Activated T-cell treated with anti-CD3 and anti-CD28 coated beads for 24 hours (primary cell): ENCODE results near the gene CUEDC1.
"Not testable (repeated sequence)": the region's sequence is repeated elsewhere in the genome, so short reads cannot be mapped to it uniquely, and the experiment has no call there.

ENCODE experiments used
- DNase-seq: peaks from one replicate; pipeline ENCODE4 v3.0.0-alpha.2; 2020; ENCODE audit warnings: low read depth

Gene CUEDC1

DNA sequence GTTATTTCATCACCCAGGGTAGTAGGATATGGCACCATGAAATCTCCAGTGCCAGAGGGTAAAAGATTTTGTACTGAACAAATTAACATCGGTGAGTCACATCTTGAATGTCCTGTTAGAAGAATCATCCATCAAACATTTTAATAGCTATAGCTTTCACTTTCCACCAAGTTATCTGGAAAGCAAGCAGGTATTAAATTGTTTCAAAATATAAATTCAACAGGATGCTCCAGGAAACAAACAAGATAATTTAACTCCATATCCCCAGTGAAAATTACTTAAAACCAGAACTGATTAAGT, 30.4 kb upstream of the CUEDC1 start:
- DNase-seq: no peak

DNA sequence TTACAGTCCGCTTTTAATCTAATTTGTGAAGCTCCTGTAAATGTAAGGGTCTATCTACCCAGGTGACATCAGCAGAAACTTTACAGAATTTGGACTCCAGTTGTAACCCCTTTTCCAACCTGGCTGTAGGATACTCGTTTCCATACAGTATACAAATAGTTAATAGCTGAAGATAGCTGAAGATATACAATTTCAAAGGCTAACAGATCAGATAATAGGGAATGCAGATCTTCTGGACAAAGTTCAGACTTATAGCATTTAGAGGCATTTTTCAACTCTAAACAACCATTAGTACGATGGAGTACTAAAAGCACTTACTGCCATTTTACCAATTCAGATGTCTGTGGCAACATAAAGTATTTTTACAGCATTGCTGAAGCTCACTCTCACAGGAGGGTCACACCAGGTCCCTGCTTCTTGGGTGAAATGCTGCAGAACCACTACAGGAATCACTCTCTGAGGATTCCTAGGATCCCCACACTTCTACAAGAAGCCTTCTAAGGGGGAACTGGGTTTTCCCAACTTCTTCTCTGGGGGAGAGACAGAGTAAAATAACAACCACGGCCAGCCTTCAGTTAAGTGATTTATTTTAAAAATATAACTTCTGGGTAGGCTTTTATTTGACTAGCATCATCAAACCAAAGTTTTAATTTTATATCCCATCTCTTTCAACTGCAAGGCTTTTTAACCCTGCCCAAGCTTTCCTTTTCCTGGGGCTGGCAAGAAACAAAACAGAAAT, 29.9 kb upstream of the CUEDC1 start:
- no peak for DNase-seq

DNA sequence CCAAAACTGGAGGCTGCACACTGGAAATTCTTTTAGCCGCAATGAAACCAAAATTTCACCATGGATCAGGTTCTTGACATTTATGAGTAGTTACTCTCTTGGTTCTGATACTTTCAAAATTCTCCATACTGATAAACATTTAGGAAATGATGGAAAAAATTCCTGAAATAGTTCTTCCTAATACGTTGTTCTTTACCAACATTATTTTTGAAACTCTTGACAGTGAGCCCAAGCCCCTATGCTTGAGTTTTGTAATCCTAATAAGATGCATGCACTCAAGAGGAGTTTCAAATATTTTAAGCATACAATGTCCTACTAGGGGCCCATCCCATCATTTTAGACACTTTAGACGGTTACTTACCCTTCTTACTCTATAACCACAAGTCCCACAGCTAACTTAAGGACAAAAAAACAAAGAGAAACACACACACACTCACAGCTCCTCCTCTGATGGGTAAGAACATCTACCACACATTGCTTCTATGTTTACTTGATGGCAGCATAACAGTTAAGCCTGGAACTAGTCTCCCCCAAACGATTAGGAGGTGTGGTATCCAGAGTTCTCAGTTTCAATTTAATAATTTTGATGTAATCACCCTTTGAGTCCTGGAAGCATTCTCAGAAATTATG, 29.2 kb upstream of the CUEDC1 start:
- DNase-seq: no peak

DNA sequence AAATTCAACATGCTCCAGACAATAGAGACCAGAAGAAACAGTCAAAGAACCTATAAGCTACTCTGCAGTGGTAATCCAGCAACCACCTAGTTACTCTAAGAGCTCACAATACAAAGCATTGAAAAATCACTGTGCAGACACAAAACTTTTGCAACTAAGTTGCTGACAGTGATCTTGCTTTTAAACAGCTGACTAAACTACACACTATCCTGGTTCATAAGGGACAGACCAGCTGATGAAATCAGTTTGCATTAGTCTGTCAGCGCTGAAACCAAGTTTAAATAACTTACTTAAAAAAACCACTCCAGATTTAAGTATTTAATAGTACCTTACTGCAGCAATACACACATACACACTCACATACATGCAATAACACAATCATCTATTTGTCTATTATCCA, 28.2 kb upstream of the CUEDC1 start:
- DNase-seq: no peak

DNA sequence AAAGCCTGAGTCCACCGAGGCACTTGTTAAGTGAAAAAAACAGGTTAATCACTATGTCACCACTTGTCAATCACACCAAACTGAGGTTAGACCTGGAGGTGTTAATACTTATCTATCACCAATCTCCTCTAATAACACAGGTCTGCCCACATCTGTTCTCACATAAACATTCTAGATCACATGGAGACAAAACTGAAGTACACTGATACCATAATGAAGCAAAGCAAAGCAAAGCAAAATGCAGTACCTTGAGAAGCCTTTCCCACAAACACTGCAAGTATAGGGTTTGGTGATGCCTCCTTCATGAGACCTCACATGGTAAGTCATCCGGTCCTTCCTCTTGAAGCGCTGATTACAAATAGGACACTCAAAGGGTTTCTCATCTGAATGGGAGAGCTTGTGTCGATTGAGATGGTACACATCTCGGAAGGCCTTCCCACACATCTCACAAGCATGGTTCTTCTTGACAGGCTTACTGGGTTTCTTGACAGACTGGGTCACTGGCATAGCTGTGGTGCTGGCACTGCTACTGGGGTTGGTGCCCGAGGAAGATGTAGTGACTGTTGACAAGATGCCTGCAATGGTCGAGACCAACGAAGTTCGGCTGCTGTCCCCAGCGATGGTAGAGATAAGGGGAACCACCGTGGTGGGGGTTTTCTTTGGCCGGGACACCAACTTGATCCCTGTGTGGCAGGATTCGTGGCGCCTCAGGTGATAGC, 27.4 kb upstream of the CUEDC1 start:
- no peak for DNase-seq

DNA sequence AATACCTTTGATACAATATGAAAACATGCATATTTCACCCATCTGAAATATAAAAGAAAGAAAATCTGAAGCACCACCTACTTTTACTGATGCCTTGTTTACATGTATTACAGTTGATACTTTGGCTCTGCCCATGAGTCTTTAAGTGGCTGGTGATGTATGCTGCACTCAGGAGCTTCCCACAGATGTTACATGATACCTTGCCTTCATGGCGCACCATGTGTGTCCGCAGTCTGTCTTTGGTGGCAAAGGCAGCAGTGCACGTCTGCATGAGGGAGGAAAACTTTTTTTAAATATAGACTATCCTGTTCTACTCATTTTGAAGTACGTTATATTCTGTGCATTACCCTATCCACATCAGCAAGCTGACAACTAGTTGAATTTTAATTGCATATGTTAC, 25.3 kb upstream of the CUEDC1 start:
- DNase-seq: no peak

DNA sequence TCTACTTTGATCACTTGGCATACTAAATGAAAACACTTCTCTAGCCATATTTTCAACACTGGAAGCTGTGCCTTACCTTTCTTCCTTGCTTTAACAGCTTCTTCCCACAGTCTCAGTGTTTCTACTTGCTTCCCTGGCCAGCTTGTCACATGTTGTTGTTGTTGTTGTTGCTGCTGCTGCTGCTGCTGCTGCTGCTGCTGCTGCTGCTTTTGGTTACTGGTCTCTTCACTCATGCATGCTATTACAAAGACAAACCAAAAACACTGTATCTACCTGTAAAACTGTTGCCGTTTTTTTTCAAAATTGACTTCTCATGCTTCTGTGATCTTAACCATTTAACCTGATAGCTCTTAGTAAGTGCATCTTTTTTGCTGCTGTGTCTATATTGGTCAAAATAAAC, 23.9 kb upstream of the CUEDC1 start:
- no peak for DNase-seq

DNA sequence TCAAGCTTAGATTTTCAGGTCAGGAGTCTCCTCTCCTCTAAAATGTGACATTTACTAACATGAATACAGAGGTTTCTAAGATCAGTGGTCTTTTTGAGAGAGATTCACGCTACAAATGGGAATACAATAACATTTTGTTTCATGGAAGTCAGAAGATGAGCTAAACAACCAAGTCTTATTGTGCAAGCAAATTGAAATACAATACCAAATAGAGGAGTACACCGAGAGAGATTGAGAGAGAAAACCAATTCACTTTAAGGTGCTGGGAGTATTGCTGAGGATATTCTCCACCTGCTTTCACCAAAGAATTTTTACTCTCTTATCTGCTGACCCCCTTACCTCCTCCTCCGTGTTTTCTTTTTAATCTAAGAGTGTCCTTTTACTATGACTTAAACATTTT, 21.4 kb upstream of the CUEDC1 start:
- DNase-seq: no peak

DNA sequence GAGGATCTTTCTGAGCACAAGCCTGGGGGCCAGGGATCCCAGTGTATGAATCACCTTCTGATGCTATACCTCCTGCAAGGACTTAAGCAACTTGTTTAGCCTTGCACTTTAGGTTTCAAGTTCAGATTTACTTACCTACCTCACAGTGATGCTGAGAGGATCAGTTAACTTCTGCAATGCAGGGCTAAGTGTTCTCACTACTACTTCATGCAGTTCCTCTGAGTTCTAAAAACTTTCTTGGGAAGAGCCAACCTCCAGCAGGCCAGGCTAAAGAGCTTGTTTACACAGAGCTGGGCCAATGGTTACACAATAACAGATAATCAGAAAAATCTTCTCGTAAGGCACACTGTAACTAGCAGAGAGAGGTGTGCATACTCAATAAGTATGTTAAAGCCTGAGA, 19.8 kb upstream of the CUEDC1 start:
- no peak for DNase-seq

DNA sequence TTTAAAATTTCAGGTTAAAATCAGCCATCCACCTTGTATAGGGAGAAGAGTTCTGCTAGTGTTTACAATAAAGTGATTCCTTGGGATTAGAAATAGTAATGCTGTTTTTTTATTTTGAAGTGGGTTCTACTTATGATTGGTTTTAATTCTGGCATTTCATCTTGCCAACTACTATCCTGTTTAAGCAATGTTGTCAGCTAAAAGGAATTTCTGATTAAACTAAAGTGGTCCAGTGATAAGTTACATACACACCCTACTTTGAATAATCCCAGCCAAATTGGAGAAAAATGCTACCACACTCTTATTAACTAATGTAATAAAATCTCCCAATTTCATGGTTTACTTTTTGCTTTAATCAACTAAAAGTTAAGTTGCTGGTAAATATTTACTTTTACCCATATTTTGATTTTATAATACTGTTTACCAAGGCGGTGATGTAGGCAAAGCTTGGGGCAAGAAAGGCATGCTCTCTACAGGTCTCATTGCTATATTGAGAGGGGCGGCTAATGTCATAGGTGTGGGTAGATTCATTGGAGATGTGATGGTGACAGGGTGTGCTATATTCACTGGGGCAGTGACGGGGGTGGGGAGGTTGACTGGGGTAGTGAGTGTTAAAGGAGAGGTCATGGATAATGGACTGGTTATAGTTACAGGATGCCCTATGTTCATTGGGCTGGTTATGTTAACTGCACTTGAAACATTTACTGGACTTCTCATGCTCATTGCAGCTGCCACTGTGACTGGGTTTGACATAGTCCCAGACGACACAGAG, 19.0 kb upstream of the CUEDC1 start:
- not testable (repeated sequence) for DNase-seq

DNA sequence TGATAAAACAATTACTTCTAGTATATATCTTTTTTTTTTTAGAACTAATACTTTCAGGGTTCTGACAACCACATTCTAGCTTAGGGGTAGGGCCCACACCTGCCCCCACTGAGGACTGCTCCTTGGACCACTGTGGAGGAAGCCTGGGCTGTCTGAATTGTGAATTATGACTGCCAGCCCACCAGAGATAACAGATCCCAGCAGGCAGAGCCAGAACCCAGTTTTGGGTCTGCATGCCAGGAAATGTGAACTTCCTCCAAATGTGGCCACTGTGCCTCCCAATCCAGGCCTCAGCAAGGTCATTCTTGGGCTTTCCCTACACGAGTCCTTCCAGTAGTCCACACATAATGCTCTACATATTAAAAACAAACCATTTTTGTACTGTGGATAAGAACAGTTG, 16.9 kb upstream of the CUEDC1 start:
- no peak for DNase-seq

DNA sequence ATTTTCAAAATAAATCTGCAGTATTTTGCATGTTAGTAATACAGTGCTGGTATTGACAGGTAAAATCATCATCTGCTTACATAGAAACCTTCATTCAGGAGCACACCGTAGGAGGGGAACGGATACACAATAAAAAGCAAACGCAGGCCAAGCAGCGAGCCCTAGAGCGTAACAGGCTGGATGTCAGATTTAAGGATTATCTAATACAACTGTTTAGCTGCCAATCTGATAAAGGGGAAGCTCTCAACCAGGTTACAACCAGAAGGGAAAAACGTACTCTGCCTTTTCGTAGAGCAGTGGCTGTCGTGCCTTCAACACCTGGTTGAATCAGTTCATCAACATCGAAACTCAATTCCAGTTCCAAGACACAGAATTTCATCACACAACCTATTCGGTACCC, 16.4 kb upstream of the CUEDC1 start:
- DNase-seq: no peak

DNA sequence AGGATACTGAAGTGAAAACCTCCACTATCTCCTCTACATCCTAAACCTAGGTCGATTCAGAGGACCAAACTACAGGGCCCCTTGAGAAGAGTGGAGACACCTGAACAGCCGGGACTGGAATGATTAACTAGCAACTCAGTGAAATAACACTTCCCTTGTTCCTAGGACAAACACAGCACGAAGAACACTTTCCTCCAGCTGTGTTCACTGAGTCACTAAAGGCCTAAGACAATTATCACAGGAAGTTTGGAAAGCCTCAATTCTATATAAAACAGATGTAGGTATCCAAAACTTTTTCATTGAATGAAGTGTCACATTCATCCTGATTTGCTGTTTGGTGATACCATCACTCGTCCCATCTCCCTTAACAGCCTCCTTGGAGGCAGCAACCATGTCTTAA, 15.5 kb upstream of the CUEDC1 start:
- DNase-seq: no peak

DNA sequence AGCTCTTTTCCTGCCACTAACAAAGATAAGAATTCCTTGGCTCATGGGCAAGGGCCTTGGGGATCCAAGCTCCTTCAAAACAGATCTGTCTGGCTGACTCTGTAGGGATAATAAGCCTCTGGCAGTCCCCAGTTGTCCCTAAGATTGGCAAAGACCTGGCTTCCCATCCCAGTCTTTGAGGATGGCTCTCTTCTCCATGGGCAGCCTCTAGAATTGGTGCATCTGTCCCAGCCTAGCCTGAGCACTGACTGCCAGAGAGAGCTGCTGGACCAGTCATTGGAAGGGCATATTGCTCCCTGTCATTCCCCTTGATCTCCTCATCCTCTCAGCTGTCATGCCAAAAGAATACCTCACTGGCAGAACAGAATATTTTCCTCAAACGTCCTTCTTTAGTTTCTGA, 13.2 kb upstream of the CUEDC1 start:
- no peak for DNase-seq

DNA sequence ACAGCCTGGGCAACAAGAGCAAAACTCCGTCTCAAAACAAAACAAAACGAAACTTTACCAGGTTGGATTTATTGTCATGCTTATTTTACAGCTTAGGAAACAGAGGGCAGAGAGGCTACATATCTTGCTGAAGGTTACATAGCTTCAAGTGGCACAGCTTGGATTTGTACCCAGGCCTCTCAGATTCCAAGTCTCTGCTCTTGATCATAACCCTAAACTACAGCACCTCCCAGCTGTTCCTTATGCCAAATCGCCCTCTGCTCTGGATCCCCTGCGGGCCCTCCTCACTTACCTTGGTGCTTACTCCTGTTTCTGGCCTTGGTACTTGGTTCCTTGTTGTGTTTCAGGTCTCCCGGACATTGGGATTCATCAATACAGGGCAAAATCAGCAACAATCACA, 11.7 kb upstream of the CUEDC1 start:
- no peak for DNase-seq

DNA sequence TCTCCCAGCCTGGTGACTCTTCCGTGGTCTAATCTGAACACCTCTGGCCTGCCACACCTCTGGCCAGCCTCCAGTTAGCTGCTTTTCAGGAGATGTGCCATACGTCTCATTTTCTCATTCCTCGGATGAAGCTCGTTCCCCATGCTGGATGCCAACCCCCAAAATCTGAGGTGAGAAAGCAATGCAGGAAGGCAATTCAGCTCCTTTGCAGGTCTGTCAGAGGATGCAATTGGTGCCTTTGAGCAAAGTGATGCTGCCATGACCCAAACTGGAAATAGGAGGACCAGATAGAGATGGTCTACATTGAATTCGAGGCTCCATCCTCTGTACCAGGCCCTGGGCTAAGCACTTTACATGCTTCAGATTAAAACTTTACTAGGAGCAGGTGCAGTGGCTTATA, 11.0 kb upstream of the CUEDC1 start:
- no peak for DNase-seq

DNA sequence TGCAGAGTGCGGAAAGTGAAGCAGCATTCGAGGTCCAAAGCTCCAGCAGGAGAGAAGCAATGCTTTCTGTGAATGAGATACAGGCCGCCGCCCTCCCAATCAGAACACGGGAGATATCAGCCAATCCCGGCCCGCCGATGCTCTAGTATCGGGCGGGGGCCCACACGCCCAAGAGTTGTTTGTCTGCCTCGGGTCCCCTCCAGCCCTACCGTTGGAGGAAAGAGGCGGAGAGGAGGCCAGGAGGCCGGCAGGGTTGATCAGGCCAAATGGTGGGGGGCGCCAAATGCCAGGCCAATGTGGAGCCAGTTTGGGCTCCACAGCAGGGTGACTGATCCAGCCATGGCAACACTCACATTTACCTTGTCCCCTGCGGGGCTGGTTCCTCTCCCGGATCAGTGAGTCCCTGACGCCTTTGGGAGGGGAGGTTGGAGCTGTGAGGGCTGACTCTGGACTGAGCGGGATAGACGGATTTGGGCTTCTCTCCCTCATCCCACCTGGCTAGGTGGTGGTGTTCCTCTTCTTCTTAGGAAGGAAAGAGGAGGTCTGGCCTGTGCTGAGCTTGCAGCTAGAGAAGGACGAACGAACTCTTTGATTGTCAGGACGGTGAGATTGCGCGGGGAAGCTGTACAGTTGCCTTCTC, 10.4 kb upstream of the CUEDC1 start:
- DNase-seq: no peak

DNA sequence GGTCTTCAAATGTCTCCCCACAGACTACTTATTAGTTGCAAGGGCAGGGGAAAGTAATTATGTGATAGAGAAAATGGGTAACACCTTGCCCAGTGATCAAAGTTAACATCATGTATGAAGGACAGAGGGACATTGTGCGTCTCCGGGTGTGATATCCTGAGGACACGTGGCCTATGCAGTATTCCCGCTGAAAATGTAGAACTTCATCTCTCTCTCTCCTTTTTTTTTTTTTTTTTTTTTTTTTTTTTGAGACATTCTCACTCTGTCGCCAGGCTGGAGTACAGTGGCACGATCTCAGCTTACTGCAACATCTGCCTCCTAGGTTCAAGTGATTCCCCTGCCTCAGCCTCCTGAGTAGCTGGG, 7.9 kb upstream of the CUEDC1 start:
- no peak for DNase-seq

DNA sequence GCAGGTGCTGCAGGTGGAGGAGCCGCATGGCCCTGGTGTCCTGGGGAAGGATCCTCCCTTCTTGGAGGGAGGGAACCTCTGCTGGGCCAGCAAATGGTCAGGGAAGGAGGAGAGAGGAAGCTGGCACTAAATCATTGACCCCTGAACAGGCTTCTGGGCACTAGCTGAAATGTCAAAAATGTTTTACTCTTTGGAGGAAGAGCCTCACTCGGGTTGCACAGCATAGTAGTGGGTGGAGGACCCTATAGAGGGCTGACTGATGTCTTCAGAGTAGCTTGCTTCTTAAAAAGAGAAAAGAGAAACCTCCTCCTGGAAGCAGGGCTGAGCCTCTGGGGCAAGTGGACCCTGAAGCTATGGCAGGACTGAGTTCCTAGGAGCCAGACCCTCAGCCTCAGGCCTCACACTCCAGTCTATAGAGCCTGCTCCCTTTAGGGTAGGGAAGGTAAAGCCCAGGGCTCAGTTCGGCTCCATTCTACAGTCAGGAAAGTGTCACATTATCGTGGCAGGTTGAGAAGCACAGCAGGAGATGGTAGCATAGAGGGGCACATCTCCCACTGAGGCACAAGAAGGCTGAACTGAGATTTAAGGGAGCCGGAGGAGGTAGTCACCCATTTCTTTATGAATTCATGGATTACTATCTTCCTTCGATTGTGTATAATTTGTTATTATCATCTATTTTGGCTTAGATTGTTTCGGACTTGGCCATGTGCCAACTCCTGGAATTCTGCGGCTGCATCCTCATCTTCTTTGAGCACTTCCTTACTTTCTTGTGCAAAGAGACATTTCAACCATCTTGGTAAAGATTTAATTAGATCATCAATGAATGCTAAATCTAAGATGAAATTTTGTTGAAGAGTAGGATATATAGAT, 7.3 kb upstream of the CUEDC1 start:
- no peak for DNase-seq

DNA sequence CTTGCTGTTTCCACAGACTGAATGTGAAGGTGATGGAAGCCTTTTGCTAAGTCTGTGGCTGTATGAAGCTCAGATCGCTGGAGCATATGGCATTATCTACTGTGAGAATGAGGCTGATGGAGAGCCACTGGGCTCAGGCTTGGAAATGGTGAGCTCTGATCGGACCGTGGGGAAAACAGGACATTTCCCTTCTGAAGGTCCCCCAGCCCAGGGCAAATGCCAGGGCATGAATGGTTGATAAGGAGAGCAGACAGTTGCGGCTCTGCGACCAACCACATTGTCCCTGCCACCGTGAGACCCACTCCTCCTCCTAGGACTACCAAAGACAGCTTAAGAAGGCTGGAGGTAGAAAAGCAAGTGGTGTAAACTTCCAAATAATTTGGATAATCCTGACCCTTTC, 4.7 kb upstream of the CUEDC1 start:
- DNase-seq: no peak

DNA sequence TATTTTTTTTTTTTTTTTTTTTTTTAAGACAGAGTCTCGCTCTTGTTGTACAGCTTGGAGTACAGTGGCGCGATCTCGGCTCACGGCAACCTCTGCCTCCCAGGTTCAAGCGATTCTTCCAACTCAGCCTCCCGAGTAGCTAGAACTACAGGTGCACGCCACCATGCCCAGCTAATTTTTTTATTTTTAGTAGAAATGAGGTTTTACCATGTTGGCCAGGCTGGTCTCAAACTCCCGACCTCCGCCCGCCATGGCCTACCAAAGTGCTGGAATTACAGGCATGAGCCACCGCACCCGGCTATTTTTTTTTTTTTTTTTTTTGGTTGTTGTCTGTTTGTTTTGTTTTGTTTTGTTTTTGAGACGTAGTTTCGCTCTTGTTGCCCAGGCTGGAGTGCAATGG, 3.2 kb upstream of the CUEDC1 start:
- DNase-seq: not testable (repeated sequence)

DNA sequence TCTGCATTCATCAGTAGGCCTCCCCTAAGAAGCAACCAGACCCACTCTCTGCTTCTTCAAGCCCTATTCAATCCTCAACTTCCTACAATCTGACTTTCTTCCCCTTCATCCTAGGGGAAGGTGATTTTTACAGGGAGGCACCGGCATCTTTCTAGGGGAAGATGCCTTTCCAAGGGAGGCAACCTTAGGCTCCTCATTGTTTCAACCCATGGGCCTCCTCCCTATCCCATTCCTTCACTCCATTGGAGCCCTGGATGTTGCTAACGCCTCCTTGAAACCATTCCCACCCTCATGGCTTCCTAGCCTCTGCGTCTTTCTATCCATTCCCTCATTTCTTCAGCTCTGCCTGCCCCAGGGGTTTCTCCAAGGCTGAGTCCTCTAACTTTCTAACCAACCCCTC, 2.7 kb upstream of the CUEDC1 start:
- DNase-seq: no peak
